Astrocyte (in vitro differentiated cells and primary cell): ENCODE results near the gene FBLN2.

Experiments
- CTCF ChIP-seq: IDR thresholded peaks from 2 replicates; pipeline ENCODE4 v1.5.1; 2011; ENCODE audit warnings: low read depth, mild to moderate bottlenecking, inconsistent platforms, low read length, moderate library complexity; ENCODE audit not compliant: insufficient read depth
- EZH2 ChIP-seq: IDR thresholded peaks from 2 replicates; pipeline ENCODE4 v1.6.1; 2012; ENCODE audit warnings: mild to moderate bottlenecking, low read length, inconsistent platforms; ENCODE audit not compliant: insufficient read depth

GRCh38 chr3:13628841-13629551 is 80.1 kb downstream of the FBLN2 start:
- no peak for TF ChIP-seq CTCF
- TF ChIP-seq EZH2: no peak
